Amniotic stem cell (primary cell): ENCODE data around the gene ANXA3.

Source experiments
- DNase-seq: peaks from one replicate; lab custom pipeline; 2025; lab: John Stamatoyannopoulos, UW

ANXA3 gene

GRCh38 chr4:78644744-78645330 lies 93.3 kb downstream of the ANXA3 start:
- no peak for DNase-seq

GRCh38 chr4:78645853-78646757 lies 94.5 kb downstream of the ANXA3 start:
- DNase-seq = peak; percentile 40

DNA sequence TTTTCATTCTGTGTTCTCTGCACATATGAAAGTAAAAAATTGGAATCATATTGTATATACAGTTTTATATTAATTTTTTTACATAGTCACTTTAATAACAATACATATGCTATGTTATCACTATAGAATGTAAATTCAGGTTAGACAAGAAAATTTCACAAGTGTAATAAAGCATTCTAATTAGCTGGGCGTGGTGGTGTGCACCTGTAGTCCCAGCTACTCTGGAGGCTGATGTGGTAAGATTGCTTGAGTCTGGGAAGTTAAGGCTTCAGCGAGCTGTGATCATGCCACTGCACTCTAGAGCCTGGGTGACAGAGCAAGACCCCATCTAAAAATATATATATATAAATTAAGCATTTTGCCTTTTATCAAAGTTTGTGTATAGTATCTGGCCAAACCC lies 95.7 kb downstream of the ANXA3 start:
- DNase-seq = no peak

GRCh38 chr4:78648640-78649363 lies 97.2 kb downstream of the ANXA3 start:
- DNase-seq = no peak

- DNase-seq = no peak
Measured at GRCh38 chr4:78650106-78651024, 98.8 kb downstream of the ANXA3 start.

GRCh38 chr4:78651250-78651860 lies 99.8 kb downstream of the ANXA3 start:
- DNase-seq = no peak

DNA sequence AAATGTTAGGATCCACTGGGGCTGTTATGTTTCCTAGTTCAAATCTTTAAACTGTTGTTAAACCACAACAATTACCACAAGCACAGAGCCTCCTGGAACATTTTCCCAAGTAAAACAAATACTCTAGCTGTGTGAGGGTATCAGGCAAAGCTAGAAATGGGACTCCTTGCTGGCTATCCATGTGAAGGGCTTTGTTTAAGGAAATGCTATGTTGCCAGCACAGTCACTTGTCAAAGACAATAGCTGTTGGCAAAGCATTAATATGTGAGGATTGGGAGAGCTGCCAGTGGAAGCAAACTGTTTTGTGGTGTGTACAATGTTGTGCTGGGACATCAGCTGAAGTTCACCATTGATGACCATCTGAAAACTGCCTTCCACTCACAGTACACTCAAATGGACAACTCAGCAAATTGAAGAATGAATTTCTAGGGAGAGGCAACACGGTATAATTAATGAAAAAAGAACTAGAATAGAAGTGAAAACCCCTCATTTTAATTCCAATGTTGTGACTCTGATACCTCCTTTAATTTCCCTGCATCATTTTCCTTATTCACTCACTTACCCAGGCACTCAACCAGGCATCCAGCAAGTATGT lies 100.8 kb downstream of the ANXA3 start:
- DNase-seq = no peak

GRCh38 chr4:78653655-78654054 lies 102.1 kb downstream of the ANXA3 start:
- DNase-seq = no peak

GRCh38 chr4:78654807-78655206 lies 103.2 kb downstream of the ANXA3 start:
- peak; percentile 52 for DNase-seq

DNA sequence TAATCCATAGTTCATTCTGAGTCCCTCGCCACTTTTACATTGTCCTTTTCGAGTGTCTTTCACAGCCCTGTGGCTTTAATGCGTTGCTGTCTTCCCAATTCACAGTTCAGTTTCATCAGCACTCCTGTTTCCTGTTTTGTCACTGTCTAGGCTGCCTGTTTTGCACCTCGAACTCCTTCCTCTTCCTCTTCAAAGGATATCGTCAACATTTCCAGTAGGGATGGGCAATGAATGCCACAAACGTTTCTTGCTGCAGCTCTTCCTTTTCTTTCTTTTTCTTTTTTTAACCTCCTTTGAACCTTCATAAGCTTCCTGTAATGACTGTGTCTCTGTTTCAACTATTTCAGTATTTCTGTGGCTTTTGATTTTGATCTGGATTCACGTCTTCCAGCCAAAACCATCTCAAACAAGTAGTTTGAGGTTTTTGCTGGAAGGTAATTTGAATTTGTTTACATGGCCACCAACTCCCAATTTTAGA lies 105.4 kb downstream of the ANXA3 start:
- DNase-seq = no peak

GRCh38 chr4:78659264-78659663 lies 107.7 kb downstream of the ANXA3 start:
- DNase-seq = no peak

- no peak for DNase-seq
Measured at GRCh38 chr4:78659665-78660064, 108.1 kb downstream of the ANXA3 start.
